ENCODE data around the gene FCHO1.

- no peak for TF ChIP-seq BHLHE40 (IDR thresholded peaks at IDR 0.05; ENCODE audit: borderline replicate concordance)
- TF ChIP-seq SP1 (IDR thresholded peaks at IDR 0.05): no peak
- TF ChIP-seq FOXM1 (IDR thresholded peaks at IDR 0.05; ENCODE audit: borderline replicate concordance): no peak
- no peak for TF ChIP-seq ZNF384 (IDR thresholded peaks at IDR 0.05)
- no peak for TF ChIP-seq ELF4 (IDR thresholded peaks at IDR 0.05)
- TF ChIP-seq SUZ12 (IDR thresholded peaks at IDR 0.05): no peak
- no peak for TF ChIP-seq TARDBP (IDR thresholded peaks at IDR 0.05)
- TF ChIP-seq FOXA1 (IDR thresholded peaks at IDR 0.05): no peak
- no peak for TF ChIP-seq L3MBTL2 (conservative IDR thresholded peaks at IDR 0.05)
- TF ChIP-seq HDGF (IDR thresholded peaks at IDR 0.05; ENCODE audit: borderline replicate concordance): no peak
Measured at GRCh38 chr19:17790059-17790780, 38.9 kb downstream of the FCHO1 start.

All from HEK293T (cell line).